Measurements from ENCODE around the gene GRIK4. TPM values are rescaled to one million over a fixed set of nuclear protein-coding genes. Genes with fewer than 3 reads are reported as not detected.

GRIK4 gene
- polyA plus RNA-seq, 1 donor from 2014 or later, result 3.4 TPM

DNA sequence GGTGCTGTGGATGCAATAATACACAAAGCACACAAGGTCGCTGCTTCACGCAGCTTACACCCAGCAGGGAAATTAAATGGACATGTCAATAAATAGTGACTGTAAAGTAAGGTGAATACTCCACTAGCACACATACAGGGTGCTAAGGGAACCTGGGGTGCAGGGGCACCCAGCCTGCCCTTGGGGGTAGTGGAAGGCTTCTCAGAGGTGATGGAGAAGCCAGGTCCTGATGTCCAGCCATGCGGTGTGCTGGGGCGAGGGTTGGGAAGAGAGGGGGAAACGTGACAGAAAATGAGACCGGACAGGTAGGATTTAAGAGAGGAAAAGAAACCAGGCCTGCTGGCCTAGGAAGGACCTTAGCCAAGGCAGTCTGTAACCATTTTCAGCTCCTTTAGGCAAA, 200.5 kb downstream of the GRIK4 start:
- Histone ChIP-seq H3K79me2 (replicated peaks; ENCODE audit: insufficient read depth, low read length) (no peaks in the 10 kb centered on the region), H3K27me3 (ENCODE audit: insufficient read depth, low read depth, low read length) (no peaks in the 10 kb centered on the region), H3K4me3 (ENCODE audit: low read length) (no peak overlapping the region), H3K9ac (ENCODE audit: low read length) (no peak overlapping the region), H3F3A (ENCODE audit: insufficient read depth, low read length, poor library complexity, severe bottlenecking) (no peaks in the 10 kb centered on the region), H3K9me2 (ENCODE audit: insufficient read depth, low read length) (no peaks in the 10 kb centered on the region), H4K20me1 (ENCODE audit: insufficient read depth) (no peaks in the 10 kb centered on the region), H3K36me3 (ENCODE audit: insufficient read depth, low read length) (no peaks in the 10 kb centered on the region), H3K27ac (ENCODE audit: low read length) (no peak overlapping the region), H3K9me3 (ENCODE audit: low read length) (no peaks in the 10 kb centered on the region), H3K4me2 (ENCODE audit: low read length) (no peak overlapping the region), H2AFZ (ENCODE audit: low read depth, low read length) (no peak overlapping the region)
- no peak for TF ChIP-seq SMC3 (conservative IDR thresholded peaks at IDR 0.05; ENCODE audit: poor library complexity)
- TF ChIP-seq POLR2AphosphoS5 (IDR thresholded peaks at IDR 0.05), result no peak
- TF ChIP-seq MXI1 (conservative IDR thresholded peaks at IDR 0.05; ENCODE audit: poor library complexity, severe bottlenecking), result no peak
- TF ChIP-seq TAF1 (IDR thresholded peaks at IDR 0.05; ENCODE audit: low read depth), result no peak
- no peak for TF ChIP-seq EP300 (conservative IDR thresholded peaks at IDR 0.05; ENCODE audit: poor library complexity, severe bottlenecking)
- no peak for TF ChIP-seq RAD21 (conservative IDR thresholded peaks at IDR 0.05)
- TF ChIP-seq, protein P1, sequence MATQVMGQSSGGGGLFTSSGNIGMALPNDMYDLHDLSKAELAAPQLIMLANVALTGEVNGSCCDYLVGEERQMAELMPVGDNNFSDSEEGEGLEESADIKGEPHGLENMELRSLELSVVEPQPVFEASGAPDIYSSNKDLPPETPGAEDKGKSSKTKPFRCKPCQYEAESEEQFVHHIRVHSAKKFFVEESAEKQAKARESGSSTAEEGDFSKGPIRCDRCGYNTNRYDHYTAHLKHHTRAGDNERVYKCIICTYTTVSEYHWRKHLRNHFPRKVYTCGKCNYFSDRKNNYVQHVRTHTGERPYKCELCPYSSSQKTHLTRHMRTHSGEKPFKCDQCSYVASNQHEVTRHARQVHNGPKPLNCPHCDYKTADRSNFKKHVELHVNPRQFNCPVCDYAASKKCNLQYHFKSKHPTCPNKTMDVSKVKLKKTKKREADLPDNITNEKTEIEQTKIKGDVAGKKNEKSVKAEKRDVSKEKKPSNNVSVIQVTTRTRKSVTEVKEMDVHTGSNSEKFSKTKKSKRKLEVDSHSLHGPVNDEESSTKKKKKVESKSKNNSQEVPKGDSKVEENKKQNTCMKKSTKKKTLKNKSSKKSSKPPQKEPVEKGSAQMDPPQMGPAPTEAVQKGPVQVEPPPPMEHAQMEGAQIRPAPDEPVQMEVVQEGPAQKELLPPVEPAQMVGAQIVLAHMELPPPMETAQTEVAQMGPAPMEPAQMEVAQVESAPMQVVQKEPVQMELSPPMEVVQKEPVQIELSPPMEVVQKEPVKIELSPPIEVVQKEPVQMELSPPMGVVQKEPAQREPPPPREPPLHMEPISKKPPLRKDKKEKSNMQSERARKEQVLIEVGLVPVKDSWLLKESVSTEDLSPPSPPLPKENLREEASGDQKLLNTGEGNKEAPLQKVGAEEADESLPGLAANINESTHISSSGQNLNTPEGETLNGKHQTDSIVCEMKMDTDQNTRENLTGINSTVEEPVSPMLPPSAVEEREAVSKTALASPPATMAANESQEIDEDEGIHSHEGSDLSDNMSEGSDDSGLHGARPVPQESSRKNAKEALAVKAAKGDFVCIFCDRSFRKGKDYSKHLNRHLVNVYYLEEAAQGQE (IDR thresholded peaks at IDR 0.05; ENCODE audit: borderline replicate concordance), result no peak
- TF ChIP-seq EZH2 (IDR thresholded peaks at IDR 0.05; ENCODE audit: borderline replicate concordance, insufficient read depth, low read length, poor library complexity, severe bottlenecking), result no peak
- TF ChIP-seq, protein P2, sequence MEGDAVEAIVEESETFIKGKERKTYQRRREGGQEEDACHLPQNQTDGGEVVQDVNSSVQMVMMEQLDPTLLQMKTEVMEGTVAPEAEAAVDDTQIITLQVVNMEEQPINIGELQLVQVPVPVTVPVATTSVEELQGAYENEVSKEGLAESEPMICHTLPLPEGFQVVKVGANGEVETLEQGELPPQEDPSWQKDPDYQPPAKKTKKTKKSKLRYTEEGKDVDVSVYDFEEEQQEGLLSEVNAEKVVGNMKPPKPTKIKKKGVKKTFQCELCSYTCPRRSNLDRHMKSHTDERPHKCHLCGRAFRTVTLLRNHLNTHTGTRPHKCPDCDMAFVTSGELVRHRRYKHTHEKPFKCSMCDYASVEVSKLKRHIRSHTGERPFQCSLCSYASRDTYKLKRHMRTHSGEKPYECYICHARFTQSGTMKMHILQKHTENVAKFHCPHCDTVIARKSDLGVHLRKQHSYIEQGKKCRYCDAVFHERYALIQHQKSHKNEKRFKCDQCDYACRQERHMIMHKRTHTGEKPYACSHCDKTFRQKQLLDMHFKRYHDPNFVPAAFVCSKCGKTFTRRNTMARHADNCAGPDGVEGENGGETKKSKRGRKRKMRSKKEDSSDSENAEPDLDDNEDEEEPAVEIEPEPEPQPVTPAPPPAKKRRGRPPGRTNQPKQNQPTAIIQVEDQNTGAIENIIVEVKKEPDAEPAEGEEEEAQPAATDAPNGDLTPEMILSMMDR (IDR thresholded peaks at IDR 0.05; ENCODE audit: poor library complexity, severe bottlenecking), result no peak

DNA sequence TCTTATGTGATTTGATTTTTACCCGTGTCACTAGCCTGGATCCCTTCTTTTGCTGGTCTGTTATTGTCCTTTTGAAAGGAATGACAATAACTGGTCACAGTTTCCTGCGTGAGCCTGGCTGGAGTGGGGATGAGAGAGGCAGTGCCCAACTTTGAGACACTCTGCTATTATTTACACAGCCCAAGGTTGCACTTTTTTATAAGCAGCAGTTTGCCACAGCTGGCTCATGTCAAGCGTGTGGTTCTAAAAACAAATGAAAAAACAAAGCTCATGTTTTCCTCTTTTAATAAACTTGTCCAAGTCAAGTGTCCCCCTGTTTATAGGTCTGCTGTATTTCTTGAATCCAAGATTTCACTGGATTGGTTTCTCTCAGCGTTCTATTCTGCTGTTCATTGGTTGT, 201.3 kb downstream of the GRIK4 start:
- Histone ChIP-seq H3K9me3 (ENCODE audit: low read length) (no peaks in the 10 kb centered on the region), H3K27me3 (ENCODE audit: insufficient read depth, low read depth, low read length) (no peaks in the 10 kb centered on the region), H4K20me1 (ENCODE audit: insufficient read depth) (no peaks in the 10 kb centered on the region), H2AFZ (ENCODE audit: low read depth, low read length) (no peak overlapping the region), H3K4me2 (ENCODE audit: low read length) (no peak overlapping the region), H3K4me3 (ENCODE audit: low read length) (no peak overlapping the region), H3K27ac (ENCODE audit: low read length) (no peak overlapping the region), H3K79me2 (replicated peaks; ENCODE audit: insufficient read depth, low read length) (no peaks in the 10 kb centered on the region), H3K36me3 (ENCODE audit: insufficient read depth, low read length) (no peaks in the 10 kb centered on the region), H3K9ac (ENCODE audit: low read length) (no peak overlapping the region), H3F3A (ENCODE audit: insufficient read depth, low read length, poor library complexity, severe bottlenecking) (no peaks in the 10 kb centered on the region), H3K9me2 (ENCODE audit: insufficient read depth, low read length) (no peaks in the 10 kb centered on the region)
- TF ChIP-seq EP300 (conservative IDR thresholded peaks at IDR 0.05; ENCODE audit: poor library complexity, severe bottlenecking), result no peak
- TF ChIP-seq SMC3 (conservative IDR thresholded peaks at IDR 0.05; ENCODE audit: poor library complexity), result no peak
- no peak for TF ChIP-seq TAF1 (IDR thresholded peaks at IDR 0.05; ENCODE audit: low read depth)
- TF ChIP-seq EZH2 (IDR thresholded peaks at IDR 0.05; ENCODE audit: borderline replicate concordance, insufficient read depth, low read length, poor library complexity, severe bottlenecking), result no peak
- TF ChIP-seq, protein P1 (IDR thresholded peaks at IDR 0.05; ENCODE audit: borderline replicate concordance), result no peak
- TF ChIP-seq MXI1 (conservative IDR thresholded peaks at IDR 0.05; ENCODE audit: poor library complexity, severe bottlenecking), result no peak
- no peak for TF ChIP-seq POLR2AphosphoS5 (IDR thresholded peaks at IDR 0.05)
- no peak for TF ChIP-seq RAD21 (conservative IDR thresholded peaks at IDR 0.05)
- TF ChIP-seq, protein P2 (IDR thresholded peaks at IDR 0.05; ENCODE audit: poor library complexity, severe bottlenecking), result no peak

All from neural cell (in vitro differentiated cells).